Measurements from ENCODE around the gene USHBP1. TPM values are rescaled to one million over a fixed set of nuclear protein-coding genes. Genes with fewer than 3 reads are reported as not detected.
"Not testable (repeated sequence)": the region's sequence is repeated elsewhere in the genome, so short reads cannot be mapped to it uniquely, and the experiment has no call there.

USHBP1 gene
- total and polyA plus RNA-seq, 2 donors (not counting 1 experiment from before 2014, with no cell fraction given): not detected

DNA sequence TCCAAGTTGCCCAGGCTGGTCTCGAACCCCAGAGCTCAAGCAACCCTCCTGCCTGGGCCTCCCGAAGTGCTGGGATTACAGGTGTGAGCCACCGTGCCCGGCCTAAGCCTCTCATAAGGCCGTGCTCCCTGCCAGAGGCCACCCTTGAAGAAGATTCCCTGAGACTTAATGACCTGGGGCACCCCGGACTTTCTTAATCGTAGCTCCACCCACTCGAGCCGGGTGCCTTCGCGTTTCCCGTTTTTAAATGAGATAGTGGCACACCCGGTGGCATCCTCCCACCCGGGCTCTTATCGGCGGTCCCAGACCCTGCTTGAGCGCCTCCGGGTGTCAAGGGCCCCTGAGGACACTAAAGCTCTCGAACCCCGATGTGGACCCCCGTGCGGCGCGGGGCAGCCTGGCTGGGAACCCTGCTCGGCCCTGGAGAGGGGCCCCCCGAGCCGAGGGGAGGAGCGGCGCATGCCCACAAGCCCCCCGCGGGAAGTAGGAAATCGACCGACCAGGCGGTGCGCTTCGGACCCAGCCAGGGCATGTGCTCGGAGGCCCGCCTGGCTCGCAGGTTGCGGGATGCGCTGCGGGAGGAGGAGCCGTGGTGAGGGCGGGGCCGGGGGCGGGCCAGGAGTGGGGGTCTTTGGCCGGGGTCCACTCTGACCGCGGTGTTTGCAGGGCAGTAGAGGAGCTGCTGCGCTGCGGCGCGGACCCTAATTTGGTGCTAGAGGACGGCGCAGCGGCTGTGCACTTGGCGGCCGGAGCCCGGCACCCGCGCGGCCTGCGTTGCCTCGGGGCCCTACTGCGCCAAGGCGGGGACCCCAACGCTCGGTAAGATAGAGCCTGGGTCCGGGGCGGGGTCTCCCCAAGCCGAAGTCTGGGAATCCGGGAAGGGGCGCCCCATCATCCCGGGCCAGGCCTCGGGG, 17.1 kb upstream of the USHBP1 start, which contains the start of gene ANKLE1:
Gene ANKLE1 (plus strand): TSS at position 511 of the 914 bp plus-strand sequence. CDS start 20 bp downstream, at position 531.
- no peak for TF ChIP-seq EZH2 (IDR thresholded peaks at IDR 0.05; ENCODE audit: low read length, missing control alignments)
- TF ChIP-seq, protein P1, sequence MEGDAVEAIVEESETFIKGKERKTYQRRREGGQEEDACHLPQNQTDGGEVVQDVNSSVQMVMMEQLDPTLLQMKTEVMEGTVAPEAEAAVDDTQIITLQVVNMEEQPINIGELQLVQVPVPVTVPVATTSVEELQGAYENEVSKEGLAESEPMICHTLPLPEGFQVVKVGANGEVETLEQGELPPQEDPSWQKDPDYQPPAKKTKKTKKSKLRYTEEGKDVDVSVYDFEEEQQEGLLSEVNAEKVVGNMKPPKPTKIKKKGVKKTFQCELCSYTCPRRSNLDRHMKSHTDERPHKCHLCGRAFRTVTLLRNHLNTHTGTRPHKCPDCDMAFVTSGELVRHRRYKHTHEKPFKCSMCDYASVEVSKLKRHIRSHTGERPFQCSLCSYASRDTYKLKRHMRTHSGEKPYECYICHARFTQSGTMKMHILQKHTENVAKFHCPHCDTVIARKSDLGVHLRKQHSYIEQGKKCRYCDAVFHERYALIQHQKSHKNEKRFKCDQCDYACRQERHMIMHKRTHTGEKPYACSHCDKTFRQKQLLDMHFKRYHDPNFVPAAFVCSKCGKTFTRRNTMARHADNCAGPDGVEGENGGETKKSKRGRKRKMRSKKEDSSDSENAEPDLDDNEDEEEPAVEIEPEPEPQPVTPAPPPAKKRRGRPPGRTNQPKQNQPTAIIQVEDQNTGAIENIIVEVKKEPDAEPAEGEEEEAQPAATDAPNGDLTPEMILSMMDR (conservative IDR thresholded peaks at IDR 0.05 in 1 of 2, IDR thresholded peaks at IDR 0.05 in 1 of 2; ENCODE audit: low read depth in 1 of 2, low read length in 2 of 2): no peak
- no peaks in the 10 kb centered on the region for H3K9me3 ChIP-seq (ENCODE audit: control insufficient read depth, insufficient read depth, low read depth, low read length)
- no peak for DNase-seq (ENCODE audit: low read depth in 2 of 2)
- H3K4me3 ChIP-seq (replicated peaks in 1 of 4; ENCODE audit: control extremely low read depth in 1 of 4, insufficient read depth in 1 of 4, low read depth in 3 of 4, low read length in 4 of 4): peak within 1 kb of the TSS; percentile 11 to 48 (median 21)
- peaks cover 6% of the 10 kb centered on the region for H3K36me3 ChIP-seq (ENCODE audit: control insufficient read depth, insufficient read depth, low read length)
- H3K79me2 ChIP-seq (ENCODE audit: control insufficient read depth, insufficient read depth, low read length): no peaks in the 10 kb centered on the region
- peak within 1 kb of the TSS; percentile 75 for H3K4me2 ChIP-seq (ENCODE audit: extremely low read depth, insufficient read depth, low read length)
- no peaks in the 10 kb centered on the region for H3K27me3 ChIP-seq (ENCODE audit: control insufficient read depth, insufficient read depth, low read length)
- no peak within 1 kb of the TSS for H3K27ac ChIP-seq (ENCODE audit: insufficient read depth, low read length)
- peak within 1 kb of the TSS; percentile 20 for H3K9ac ChIP-seq (ENCODE audit: insufficient read depth, low read length)
- peak within 1 kb of the TSS; percentile 55 for H2AFZ ChIP-seq (ENCODE audit: low read length)
- H4K20me1 ChIP-seq (ENCODE audit: control insufficient read depth, extremely low read depth, insufficient read depth, low read length): no peaks in the 10 kb centered on the region
- H3K4me1 ChIP-seq (ENCODE audit: control insufficient read depth, extremely low read depth, insufficient read depth, low read length): no peaks in the 10 kb centered on the region

DNA sequence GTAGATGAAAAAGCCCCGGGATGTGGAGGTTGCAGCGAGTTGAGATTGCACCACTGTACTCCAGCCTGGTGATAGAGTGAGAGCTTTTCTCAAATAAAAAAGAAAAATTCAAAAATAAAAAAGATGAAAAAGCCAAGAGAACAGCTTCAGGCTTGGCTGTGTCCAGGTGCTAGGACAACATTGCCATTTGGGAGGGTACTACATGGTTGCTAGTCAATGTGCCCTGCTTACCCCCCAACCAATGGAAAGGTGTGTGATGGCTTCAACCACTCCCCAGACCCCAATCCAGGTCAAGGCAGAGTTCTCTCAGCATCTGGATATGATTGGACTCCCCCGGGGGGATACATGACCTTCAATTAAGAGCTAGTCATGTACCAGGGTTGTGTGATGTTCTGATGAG, 14.9 kb upstream of the USHBP1 start:
- peaks cover 9% of the 10 kb centered on the region for H3K36me3 ChIP-seq (ENCODE audit: control insufficient read depth, insufficient read depth, low read length)
- H3K4me1 ChIP-seq (ENCODE audit: control insufficient read depth, extremely low read depth, insufficient read depth, low read length): no peaks in the 10 kb centered on the region
- no peak for DNase-seq (ENCODE audit: low read depth in 2 of 2)
- H3K79me2 ChIP-seq (ENCODE audit: control insufficient read depth, insufficient read depth, low read length): no peaks in the 10 kb centered on the region
- no peak overlapping the region for H3K4me3 ChIP-seq (replicated peaks in 1 of 4; ENCODE audit: control extremely low read depth in 1 of 4, insufficient read depth in 1 of 4, low read depth in 3 of 4, low read length in 4 of 4)
- H3K27me3 ChIP-seq (ENCODE audit: control insufficient read depth, insufficient read depth, low read length): no peaks in the 10 kb centered on the region
- TF ChIP-seq, protein P1 (conservative IDR thresholded peaks at IDR 0.05 in 1 of 2, IDR thresholded peaks at IDR 0.05 in 1 of 2; ENCODE audit: low read depth in 1 of 2, low read length in 2 of 2): no peak
- no peak for TF ChIP-seq EZH2 (IDR thresholded peaks at IDR 0.05; ENCODE audit: low read length, missing control alignments)
- no peaks in the 10 kb centered on the region for H4K20me1 ChIP-seq (ENCODE audit: control insufficient read depth, extremely low read depth, insufficient read depth, low read length)
- no peak overlapping the region for H2AFZ ChIP-seq (ENCODE audit: low read length)
- H3K9ac ChIP-seq (ENCODE audit: insufficient read depth, low read length): no peak overlapping the region
- H3K27ac ChIP-seq (ENCODE audit: insufficient read depth, low read length): no peak overlapping the region
- no peaks in the 10 kb centered on the region for H3K9me3 ChIP-seq (ENCODE audit: control insufficient read depth, insufficient read depth, low read depth, low read length)
- H3K4me2 ChIP-seq (ENCODE audit: extremely low read depth, insufficient read depth, low read length): no peak overlapping the region

DNA sequence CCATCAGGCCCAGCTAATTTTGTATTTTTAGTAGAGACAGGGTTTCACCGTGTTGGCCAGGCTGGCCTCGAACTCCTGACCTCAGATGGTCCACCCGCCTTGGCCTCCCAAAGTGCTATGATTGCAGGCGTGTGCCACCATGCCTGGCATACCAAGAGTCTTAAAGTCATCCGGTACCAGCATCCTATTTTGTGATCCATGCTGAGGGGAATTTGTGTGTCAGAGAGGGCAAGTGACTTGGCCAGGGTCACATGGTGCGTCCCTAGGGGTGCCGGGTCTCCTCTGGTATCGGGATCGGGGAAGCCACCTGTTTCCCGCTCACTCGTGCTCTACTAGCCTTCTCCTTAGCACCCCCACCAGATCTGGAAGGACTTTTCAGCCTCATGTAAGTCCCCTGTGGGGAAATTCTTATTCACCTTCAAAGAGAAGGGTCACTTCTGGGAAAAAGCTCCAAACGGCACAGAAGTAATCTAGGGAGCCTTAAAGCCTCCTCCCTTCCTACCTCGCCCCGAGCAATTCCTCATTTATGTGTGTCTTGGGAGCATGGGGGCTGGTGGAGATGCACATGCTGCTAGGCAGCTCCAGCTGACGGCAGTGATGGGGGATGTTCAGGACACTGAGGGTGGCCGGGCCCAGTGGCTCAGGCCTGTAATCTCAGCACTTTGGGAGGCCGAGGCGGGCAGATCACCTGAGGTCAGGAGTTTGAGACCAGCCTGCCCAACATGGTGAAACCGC, 11.1 kb upstream of the USHBP1 start:
- no peak overlapping the region for H3K4me2 ChIP-seq (ENCODE audit: extremely low read depth, insufficient read depth, low read length)
- no peak overlapping the region for H3K9ac ChIP-seq (ENCODE audit: insufficient read depth, low read length)
- no peaks in the 10 kb centered on the region for H3K9me3 ChIP-seq (ENCODE audit: control insufficient read depth, insufficient read depth, low read depth, low read length)
- H3K36me3 ChIP-seq (ENCODE audit: control insufficient read depth, insufficient read depth, low read length): peaks cover 18% of the 10 kb centered on the region
- H3K27ac ChIP-seq (ENCODE audit: insufficient read depth, low read length): no peak overlapping the region
- no peak for DNase-seq (ENCODE audit: low read depth in 2 of 2)
- no peaks in the 10 kb centered on the region for H3K27me3 ChIP-seq (ENCODE audit: control insufficient read depth, insufficient read depth, low read length)
- H3K4me3 ChIP-seq (replicated peaks in 1 of 4; ENCODE audit: control extremely low read depth in 1 of 4, insufficient read depth in 1 of 4, low read depth in 3 of 4, low read length in 4 of 4): no peak overlapping the region
- no peaks in the 10 kb centered on the region for H4K20me1 ChIP-seq (ENCODE audit: control insufficient read depth, extremely low read depth, insufficient read depth, low read length)
- H3K4me1 ChIP-seq (ENCODE audit: control insufficient read depth, extremely low read depth, insufficient read depth, low read length): no peaks in the 10 kb centered on the region
- H3K79me2 ChIP-seq (ENCODE audit: control insufficient read depth, insufficient read depth, low read length): no peaks in the 10 kb centered on the region
- TF ChIP-seq, protein P1 (conservative IDR thresholded peaks at IDR 0.05 in 1 of 2, IDR thresholded peaks at IDR 0.05 in 1 of 2; ENCODE audit: low read depth in 1 of 2, low read length in 2 of 2): no peak
- TF ChIP-seq EZH2 (IDR thresholded peaks at IDR 0.05; ENCODE audit: low read length, missing control alignments): no peak
- H2AFZ ChIP-seq (ENCODE audit: low read length): no peak overlapping the region

DNA sequence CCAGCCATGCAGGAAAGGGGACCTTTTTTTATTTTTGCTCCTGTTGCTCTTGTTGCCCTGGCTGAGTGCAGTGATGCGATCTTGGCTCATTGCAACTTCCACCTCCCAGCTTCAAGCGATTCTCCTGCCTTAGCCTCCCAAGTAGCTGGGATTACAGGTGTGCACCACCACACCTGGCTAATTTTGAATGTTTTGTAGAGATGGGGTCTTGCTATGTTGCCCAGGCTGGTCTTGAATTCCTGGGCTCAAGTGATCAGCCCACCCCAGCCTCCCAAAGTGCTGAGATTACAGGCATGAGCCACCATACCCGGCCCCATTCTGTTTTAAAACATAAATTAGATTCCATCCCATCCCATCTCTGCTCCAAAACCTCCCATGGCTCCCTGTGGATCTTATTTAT, 10.3 kb upstream of the USHBP1 start:
- not testable (repeated sequence) for H3K4me3 ChIP-seq (replicated peaks in 1 of 4; ENCODE audit: control extremely low read depth in 1 of 4, insufficient read depth in 1 of 4, low read depth in 3 of 4, low read length in 4 of 4); H4K20me1 ChIP-seq (ENCODE audit: control insufficient read depth, extremely low read depth, insufficient read depth, low read length); H3K4me2 ChIP-seq (ENCODE audit: extremely low read depth, insufficient read depth, low read length); H3K27me3 ChIP-seq (ENCODE audit: control insufficient read depth, insufficient read depth, low read length); DNase-seq (ENCODE audit: low read depth in 2 of 2); H3K27ac ChIP-seq (ENCODE audit: insufficient read depth, low read length); H3K4me1 ChIP-seq (ENCODE audit: control insufficient read depth, extremely low read depth, insufficient read depth, low read length); H3K79me2 ChIP-seq (ENCODE audit: control insufficient read depth, insufficient read depth, low read length); H3K9me3 ChIP-seq (ENCODE audit: control insufficient read depth, insufficient read depth, low read depth, low read length); H3K9ac ChIP-seq (ENCODE audit: insufficient read depth, low read length); H2AFZ ChIP-seq (ENCODE audit: low read length)
- peaks cover 21% of the 10 kb centered on the region for H3K36me3 ChIP-seq (ENCODE audit: control insufficient read depth, insufficient read depth, low read length)

Data from fibroblast of lung (primary cell).